GM19324 (cell line): ENCODE results near the gene WDR41.
"Not testable (repeated sequence)": the region's sequence is repeated elsewhere in the genome, so short reads cannot be mapped to it uniquely, and the experiment has no call there.

Experiments used
- ATAC-seq: cut with Tn5 transposase; IDR thresholded peaks from one replicate; pipeline ENCODE4 v1.9.1; 2021; ENCODE audit warnings: mild to moderate bottlenecking, moderate library complexity; ENCODE audit not compliant: unreplicated experiment, low FRiP score

WDR41 gene

DNA sequence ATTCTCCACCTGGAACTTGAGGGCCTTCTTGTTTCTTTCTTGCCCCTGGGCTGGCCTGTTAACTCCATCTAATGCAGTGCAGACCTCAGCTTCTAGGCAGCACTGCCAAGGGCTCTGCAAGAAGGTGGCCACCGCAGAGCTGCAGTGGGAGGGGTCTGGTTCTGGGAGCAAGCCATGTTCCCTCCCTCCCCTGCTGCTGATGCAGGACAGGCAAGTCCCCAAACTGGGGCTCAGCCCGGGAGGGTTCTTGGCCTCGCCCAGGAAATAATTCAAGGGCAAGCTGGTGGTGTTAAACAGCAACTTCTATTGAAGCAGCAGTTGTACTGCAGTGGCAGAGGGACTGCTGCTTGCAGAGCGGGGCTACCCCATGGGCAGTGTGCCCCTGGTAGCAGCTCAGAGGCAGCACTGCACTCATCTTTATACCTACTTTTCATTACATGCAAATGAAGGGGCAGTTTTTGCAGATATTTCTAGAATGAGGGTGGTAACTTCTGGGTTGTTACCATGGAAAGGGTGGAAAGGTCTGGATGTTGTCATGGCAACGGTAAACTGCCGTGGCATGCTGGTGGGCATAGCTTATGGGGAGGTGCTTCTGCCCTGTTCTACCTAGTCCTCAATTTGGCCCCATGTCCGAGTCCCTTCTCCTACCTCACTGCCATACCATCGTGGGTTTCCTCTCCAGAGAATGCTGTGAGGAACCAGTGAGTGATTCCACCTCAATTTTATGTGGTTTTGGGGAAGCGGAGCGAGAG lies 82.1 kb downstream of the WDR41 start:
- ATAC-seq: no peak

DNA sequence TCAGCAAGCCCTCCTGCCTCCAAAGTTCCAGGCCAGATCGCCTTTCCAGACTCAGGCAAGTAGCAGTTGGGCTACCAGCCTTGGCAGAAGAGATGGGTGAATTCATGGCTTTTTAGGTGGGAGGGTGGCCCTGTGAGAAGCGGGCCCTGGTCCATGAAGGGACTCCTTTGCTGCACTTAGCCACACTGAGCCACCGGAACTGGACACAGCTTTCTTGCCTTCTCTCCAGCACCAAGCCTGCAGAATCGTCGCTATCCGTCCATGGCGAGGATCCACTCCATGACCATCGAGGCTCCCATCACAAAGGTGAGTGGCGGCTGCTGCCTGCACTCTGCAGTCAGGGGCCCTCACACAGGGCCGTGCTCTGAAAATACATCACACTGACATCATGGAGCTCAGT lies 85.0 kb downstream of the WDR41 start:
- no peak for ATAC-seq

DNA sequence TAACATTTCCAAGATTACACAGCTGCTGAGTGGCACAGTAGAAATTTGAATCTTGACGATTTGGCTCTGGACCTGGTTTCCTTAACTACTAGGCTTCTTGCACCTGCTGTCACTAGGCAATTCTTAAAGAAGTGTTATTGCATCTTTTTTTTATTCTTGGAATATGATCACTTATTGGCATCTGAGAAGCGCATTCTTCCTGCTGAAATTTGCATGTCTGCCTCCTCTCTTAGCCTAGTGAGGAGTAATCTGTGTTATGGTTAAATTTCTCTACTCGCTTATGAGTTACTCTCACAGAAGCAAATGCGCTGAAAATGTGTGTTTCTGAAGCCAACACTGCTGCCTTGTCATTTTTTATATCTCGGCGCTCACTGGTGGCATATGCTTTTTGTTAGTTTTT lies 89.3 kb downstream of the WDR41 start:
- no peak for ATAC-seq

DNA sequence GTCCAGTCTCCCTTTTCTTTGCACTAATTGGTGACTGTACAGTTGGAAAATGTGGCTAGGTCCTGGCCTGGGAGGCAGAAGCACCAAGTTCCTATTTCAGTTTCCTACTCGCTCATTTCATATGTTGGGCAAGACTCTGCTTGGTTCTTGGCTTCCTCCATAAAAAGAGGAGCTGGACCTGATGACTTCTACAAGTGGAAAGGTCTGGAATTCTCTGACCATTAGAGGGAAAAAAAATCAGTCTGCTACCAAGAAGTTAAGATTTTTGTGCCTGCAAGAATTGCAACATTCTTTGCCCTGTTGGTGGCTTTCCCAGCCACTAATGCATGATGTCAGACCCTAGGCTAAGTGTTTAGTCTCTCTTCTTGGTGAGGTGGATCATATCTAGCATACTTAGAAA lies 91.5 kb downstream of the WDR41 start:
- ATAC-seq: no peak

DNA sequence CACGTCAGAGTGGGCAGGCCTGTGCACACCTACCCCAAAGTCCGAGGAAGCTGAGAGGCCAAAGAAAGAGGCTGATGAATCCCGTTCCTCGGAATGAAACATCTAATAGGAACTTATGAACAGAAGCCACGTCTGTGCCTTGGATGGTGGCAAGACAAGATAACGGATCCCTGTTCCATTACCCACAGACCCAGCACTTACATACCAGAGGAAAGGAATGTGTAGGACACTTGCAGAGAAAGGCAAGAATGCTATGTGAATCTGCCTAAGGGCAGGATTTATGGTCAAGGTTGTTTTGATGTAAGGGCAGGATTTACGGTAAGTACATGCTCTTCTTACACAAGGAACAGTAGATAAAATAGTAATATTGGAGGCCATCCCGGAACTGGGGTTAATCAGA lies 93.2 kb downstream of the WDR41 start:
- no peak for ATAC-seq

DNA sequence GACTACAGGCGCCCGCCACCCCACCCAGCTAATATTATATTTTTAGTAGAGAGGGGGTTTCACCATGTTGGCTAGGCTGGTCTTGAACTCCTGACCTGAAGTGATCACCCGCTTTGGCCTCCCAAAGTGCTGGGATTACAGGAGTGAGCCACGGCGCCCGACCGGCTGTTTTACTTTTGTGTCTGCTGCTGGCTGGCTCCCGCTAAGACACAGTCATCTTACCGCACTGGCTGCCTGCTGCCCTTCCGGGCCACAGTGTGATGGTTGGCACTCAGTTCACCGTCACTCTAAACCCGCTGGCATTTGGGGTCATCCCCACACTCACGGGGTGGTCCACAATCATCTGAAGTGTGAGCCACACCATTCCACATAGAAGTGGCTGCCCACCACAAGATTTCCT lies 93.7 kb downstream of the WDR41 start:
- ATAC-seq: no peak

DNA sequence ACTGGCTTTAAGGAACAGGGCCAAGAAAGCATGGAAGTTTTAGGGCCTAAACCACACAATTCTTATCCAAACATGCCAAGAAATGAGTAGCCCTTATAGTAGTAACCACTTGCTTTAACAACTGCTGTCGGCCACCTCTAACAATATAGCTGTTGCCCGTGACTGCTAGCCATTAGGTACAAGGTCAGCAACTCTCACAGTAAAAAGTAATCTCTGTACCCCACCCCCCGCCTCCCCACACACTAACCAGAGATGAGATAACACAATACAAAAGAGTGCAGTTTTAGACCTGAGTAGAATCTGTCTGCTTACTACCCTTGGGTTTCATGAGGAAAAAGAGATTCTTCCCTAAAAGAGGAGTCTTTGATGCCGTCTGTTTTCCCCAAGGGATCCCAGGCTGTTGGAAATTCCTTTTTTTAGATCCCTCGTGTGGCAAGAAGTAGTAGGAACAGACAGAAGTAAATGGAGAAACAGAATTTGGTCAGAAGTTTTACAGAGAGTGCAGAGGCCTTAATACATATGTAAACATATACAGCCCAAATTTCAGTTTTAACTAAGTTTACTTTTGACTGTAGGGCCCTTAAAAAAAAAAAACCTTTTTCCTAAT lies 94.3 kb downstream of the WDR41 start:
- no peak for ATAC-seq

DNA sequence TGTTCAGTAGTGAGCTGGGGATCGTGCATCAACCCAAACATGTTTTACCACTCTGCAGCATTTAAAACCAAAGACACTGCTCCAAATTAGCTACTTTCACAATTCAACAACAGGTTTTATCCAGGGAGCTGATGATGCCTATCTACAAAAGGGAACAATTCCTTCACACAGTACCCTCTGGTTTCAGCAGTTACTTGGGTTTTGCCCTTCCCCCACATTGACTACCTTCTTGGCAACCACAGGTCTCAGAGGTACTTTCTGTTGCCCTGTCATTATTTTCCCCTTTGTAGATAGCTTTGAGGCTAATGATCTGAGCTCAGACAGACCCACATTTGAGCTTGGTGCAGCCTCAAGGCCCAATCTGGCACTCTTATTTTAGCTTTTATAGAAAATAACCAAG lies 96.1 kb downstream of the WDR41 start:
- ATAC-seq: no peak

DNA sequence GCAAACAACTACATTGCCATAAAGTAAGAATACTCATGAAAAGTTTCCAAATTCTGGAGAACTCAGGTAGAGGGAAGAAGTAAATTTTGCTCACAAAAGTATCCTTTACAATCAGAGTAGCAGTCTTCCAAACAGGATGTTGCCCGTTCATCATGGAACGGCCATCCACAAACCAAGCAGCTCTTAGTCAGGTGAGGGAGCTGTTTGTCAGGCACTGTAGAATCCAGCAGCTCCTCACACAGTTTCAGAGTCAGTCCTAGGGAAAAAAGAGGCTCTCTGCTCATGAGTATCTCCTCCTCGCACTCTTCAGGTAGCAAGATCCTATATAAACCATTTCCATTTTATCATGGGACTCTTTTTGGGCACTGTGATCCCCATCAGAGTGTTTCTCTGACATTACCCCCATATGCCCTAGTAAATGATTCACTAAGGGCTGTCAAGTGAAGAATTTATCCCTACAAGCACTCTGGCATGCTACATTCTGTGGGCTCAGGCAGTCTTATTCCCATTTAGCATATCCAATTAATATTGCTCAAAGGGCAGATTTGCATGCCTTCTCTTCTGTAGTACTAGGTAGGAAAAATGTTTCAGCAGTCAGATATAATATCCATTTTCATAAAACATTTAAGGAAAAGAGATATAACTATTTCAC lies 97.9 kb downstream of the WDR41 start:
- no peak for ATAC-seq

DNA sequence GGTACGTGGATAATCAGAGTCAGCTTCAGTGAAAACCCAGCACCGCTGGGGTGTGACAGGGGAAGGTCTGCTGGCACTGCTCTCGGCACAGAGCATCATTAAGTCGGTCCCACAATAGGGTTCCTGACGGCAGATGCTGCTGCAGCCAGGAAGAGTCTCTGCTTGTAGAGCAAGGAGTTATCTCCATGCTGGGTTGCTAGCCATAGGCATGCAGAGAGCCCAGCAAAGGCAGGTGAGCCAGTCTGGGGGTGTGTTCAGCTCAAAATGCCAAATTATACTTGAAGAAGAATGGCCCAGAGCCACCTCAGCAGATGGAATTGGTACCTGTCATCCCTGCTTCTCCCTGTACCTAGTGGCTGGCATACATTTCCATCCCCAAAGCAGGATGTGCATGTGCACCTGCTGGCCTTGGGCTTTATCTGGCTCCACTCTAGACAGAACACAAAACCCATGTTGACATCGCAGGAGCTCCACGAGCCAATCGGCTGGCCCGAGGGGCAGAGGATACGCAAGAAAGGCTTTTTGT lies 100.8 kb downstream of the WDR41 start:
- ATAC-seq: no peak

DNA sequence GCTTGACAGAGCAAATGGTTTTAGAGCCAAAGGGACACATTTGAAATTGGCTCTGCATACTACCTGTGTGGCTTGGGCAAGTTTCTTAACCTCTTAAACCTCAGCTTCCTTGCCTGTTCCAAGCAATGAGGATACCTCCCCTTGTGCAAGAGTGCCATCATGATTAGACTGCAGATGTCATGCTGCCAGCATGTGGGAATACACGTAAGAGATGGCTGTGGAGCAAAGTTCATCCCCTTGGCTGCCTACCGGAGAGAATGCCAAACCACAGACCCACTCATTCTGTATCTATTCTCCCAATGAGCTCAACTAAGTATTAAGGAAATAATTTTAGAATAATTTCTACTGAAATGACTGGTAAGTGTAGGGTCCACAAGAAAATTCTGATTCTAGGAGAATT lies 101.3 kb downstream of the WDR41 start:
- ATAC-seq: no peak

DNA sequence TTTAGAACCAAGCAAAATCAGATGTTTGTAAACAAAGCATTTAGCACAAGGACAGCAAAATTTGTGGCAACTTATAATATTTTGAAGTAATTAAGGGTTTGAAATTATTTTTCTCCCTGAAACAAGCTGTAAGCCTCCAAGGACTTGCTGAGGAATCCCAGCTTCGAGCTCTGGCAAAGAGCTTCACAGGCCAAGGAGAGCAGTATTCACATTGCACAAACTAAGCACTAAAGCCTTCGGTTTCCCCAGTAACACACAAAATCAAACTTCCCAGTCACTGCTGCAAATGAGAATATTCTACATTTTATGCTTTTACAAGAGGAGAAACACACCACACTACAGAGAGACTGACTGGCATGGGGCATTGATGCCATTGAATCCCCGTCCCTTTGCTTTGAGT lies 101.9 kb downstream of the WDR41 start:
- no peak for ATAC-seq

DNA sequence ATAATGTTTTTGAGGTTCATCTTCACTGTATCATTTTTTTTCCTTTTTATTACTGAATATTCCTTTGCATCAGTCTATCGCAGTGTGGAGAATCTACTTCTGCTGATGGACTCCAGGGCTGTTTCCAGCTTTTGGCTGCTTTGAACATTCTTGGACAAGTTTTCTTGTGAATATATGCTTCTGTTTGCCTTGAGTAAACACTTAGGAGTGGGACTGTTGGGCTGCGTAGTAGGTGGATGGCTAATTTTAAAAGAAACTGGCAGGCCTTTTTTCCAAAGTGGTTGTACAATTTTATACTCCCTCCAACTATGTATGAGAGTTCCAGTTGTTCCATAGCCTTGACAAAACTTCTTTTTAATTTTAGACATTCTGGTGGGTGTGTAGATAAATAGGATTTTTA lies 102.4 kb downstream of the WDR41 start:
- no peak for ATAC-seq

DNA sequence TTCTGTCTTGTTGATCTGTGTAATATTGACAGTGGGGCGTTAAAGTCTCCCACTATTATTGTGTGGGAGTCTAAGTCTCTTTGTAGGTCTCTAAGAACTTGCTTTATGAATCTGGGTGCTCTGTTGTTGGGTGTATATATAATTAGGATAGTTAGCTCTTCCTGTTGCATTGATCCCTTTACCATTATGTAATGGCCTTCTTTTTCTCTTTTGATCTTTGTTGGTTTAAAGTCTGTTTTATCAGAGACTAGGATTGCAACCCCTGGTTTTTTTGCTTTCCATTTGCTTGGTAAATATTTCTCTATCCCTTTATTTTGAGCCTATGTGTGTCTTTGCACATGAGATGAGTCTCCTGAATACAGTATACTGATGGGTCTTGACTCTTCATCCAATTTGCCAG lies 105.8 kb downstream of the WDR41 start:
- ATAC-seq: not testable (repeated sequence)

DNA sequence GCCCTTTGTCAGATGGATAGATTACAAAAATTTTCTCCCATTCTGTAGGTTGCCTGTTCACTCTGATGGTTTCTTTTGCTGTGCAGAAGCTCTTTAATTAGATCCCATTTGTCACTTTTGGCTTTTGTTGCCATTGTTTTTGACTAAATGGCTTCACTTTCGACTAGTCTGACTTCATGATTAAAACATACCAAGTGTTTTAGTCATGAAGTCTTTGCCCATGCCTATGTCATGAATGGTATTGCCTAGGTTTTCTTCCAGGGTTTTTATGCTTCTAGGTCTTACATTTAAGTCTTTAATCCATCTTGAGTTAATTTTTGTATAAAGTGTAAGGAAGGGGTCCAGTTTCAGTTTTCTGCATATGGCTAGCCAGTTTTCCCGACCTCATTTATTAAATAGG lies 108.8 kb downstream of the WDR41 start:
- not testable (repeated sequence) for ATAC-seq
